Measurements from ENCODE around the gene SCARF1.

- TF ChIP-seq CTCF (optimal IDR thresholded peaks at IDR 0.05 in 1 of 3, IDR thresholded peaks at IDR 0.05 in 1 of 3, conservative IDR thresholded peaks at IDR 0.05 in 1 of 3; ENCODE audit: extremely low read depth in 1 of 3, insufficient read depth in 2 of 3, low read length in 3 of 3): no peak
- TF ChIP-seq EZH2 (IDR thresholded peaks at IDR 0.05; ENCODE audit: low read length): no peak
Observed at GRCh38 chr17:1661045-1661444, 15.5 kb upstream of the SCARF1 start.
